Natural killer cell (primary cell): ENCODE measurements around the gene MYOCOS. TPM values are rescaled to one million over a fixed set of nuclear protein-coding genes. Genes with fewer than 3 reads are reported as not detected.

Source experiments
- ATAC-seq, 3 donors: fragments of 150-1000 bp in 2 of 3; fragments of 200-7000 bp in 1 of 3; cut with Tn5 transposase; 1 replicate in 1 of 3; 2 replicates in 2 of 3; pipeline ENCODE4 v1.10.0; 2021; ENCODE audit warnings: mild to moderate bottlenecking in 2 of 3, moderate library complexity in 2 of 3
- DNase-seq, 2 donors: peaks; one replicate each; pipeline versions ENCODE4 v3.0.0 to v3.0.0-alpha.2; 2013 to 2021; ENCODE audit warnings: mixed read lengths in 1 of 2
- H3K27ac ChIP-seq: one replicate; pipeline ENCODE4 v1.5.1; 2013; ENCODE audit warnings: mild to moderate bottlenecking, low read length
- H3K27me3 ChIP-seq: one replicate; pipeline ENCODE4 v1.6.1; 2013; ENCODE audit warnings: low read length; ENCODE audit not compliant: control insufficient read depth, insufficient read depth
- H3K36me3 ChIP-seq: one replicate; pipeline ENCODE4 v1.6.1; 2013; ENCODE audit warnings: low read length; ENCODE audit not compliant: control insufficient read depth, insufficient read depth
- H3K4me1 ChIP-seq: one replicate; pipeline ENCODE4 v1.6.1; 2013; ENCODE audit warnings: low read length; ENCODE audit not compliant: control insufficient read depth, insufficient read depth
- H3K4me3 ChIP-seq: one replicate; pipeline ENCODE4 v1.5.1; 2013; ENCODE audit warnings: low read length
- H3K9me3 ChIP-seq: one replicate; pipeline ENCODE4 v1.6.1; 2013; ENCODE audit warnings: low read length; ENCODE audit not compliant: control insufficient read depth, insufficient read depth
- H3K27ac Mint-ChIP-seq, 2 donors: one replicate each; pipeline ENCODE4 v1.8.0; 2022; ENCODE audit warnings: mild to moderate bottlenecking in 2 of 2, mixed read lengths in 2 of 2, moderate library complexity in 1 of 2
- H3K27me3 Mint-ChIP-seq, 2 donors: one replicate each; pipeline ENCODE4 v1.8.0; 2022; ENCODE audit warnings: low read depth in 2 of 2, mixed read lengths in 2 of 2
- H3K36me3 Mint-ChIP-seq: one replicate; pipeline ENCODE4 v1.8.0; 2022; ENCODE audit warnings: mixed read lengths
- H3K4me1 Mint-ChIP-seq, 2 donors: one replicate each; pipeline ENCODE4 v1.8.0; 2022; ENCODE audit warnings: mixed read lengths in 2 of 2
- H3K4me3 Mint-ChIP-seq: one replicate; pipeline ENCODE4 v1.8.0; 2022; ENCODE audit warnings: mild to moderate bottlenecking, moderate library complexity, mixed read lengths
- H3K9me3 Mint-ChIP-seq, 2 donors: one replicate each; pipeline ENCODE4 v1.8.0; 2022; ENCODE audit warnings: mixed read lengths in 2 of 2
- CTCF ChIP-seq: fragments of 200-600 bp; IDR thresholded peaks from one replicate; pipeline ENCODE4 v1.8.0; 2022; ENCODE audit warnings: antibody characterized with exemption
- WGBS: methylation state at CpG from one replicate; pipeline ENCODE4 v1.1.7; 2013; ENCODE audit warnings: missing lambda C conversion rate; ENCODE audit not compliant: insufficient coverage; 5-methylcytosine and 5-hydroxymethylcytosine counted together
- intact Hi-C: fragments of 100-400 bp; cut with micrococcal nuclease; formaldehyde crosslinking; loops from one replicate; pipeline ENCODE4 v1.14.2; 2022
- total RNA-seq, 4 donors: library from RNA; stranded (reverse); fragments of 120-200 nt in 1 of 4; gene quantifications; one replicate each; pipeline versions ENCODE4 v1.2.3 to v1.2.4, GENCODE V29; 2013 to 2022

MYOCOS gene
- total RNA-seq, 3 donors from 2014 or later (not counting 1 experiment from before 2014, with no cell fraction given), result not detected

GRCh38 chr1:171674431-171675405 is 52.7 kb downstream of the MYOCOS start:
- Mint-ChIP-seq H3K9me3 (no peaks in the 10 kb centered on the region), H3K36me3 (no peaks in the 10 kb centered on the region), H3K27me3 (peaks cover 22 to 34% of the 10 kb centered on the region in 2 donors), H3K4me3 (no peak overlapping the region), H3K27ac (no peak overlapping the region), H3K4me1 (no peaks in the 10 kb centered on the region)
- intact Hi-C loops, result no loop called here
- WGBS, result 95% methylated on average over 2 of the region's 3 CpGs
- Histone ChIP-seq H3K4me1 (no peaks in the 10 kb centered on the region), H3K4me3 (no peak overlapping the region), H3K27me3 (no peaks in the 10 kb centered on the region), H3K27ac (no peak overlapping the region), H3K36me3 (no peaks in the 10 kb centered on the region), H3K9me3 (no peaks in the 10 kb centered on the region)
- no peak for ATAC-seq
- DNase-seq, result no peak
- no peak for TF ChIP-seq CTCF

Other genes starting within 250 kb of the MYOCOS start
- 100 to 1,000 TPM; 330 to 355 (median 353) TPM for gene PRRC2C, start 136.7 kb upstream of the MYOCOS start, total RNA-seq
- gene MYOC, start 30.4 kb downstream of the MYOCOS start, total RNA-seq, result not detected
- 10 to 100 TPM; 17.5 to 24.2 (median 20.7) TPM for gene VAMP4, start 119.8 kb downstream of the MYOCOS start, total RNA-seq
- 10 to 100 TPM; 12.1 to 23.3 (median 18.2) TPM for gene METTL13, start 159.4 kb downstream of the MYOCOS start, total RNA-seq
- gene DNM3, start 219.3 kb downstream of the MYOCOS start, total RNA-seq, result 1 to 10 TPM; 2.5 to 3.3 (median 2.8) TPM